HG03558 (cell line): ENCODE measurements around the gene CNNM1.

Source experiments
- ATAC-seq: cut with Tn5 transposase; IDR thresholded peaks from one replicate; pipeline ENCODE4 v1.9.1; 2021; ENCODE audit warnings: moderate number of reproducible peaks; ENCODE audit not compliant: unreplicated experiment; ENCODE audit errors: extremely low read depth

The CNNM1 gene

DNA sequence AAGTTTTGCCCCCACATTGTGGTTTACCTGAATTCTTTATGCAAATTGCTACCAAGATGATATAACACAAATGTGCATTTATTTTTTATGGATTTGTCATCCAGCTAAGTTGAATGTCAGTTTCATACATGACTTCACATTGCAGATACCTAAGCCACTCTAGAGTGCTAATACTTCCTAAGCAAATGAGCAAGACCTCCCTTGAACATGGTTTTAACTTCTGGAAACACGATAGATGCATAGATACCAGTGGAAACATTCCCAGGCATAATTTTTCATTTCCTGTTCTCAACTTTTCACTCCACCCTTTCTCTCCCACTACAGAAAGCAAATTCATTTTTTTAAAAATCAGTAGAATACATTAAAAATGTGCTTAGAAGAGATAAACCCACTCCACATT, 81.0 kb downstream of the CNNM1 start:
- ATAC-seq, result no peak

DNA sequence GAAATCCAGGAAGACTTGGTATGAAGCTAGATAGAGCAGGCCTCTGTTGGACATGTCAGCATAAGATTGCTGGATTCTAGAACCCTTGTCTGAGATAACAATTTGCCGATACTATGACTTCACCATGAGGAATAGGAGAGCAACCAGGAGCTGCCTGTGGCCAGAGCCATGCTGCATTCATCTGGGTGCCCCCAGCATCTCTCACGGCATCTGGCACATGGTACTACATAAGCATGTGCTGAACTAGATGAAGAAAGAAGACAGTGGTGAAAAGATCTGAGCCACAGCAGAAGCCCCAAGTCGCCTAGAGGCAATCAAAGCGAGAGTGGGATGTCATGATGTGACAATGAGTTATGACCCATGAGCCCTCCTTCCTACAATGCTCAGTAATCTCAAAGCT, 81.7 kb downstream of the CNNM1 start:
- ATAC-seq, result no peak

DNA sequence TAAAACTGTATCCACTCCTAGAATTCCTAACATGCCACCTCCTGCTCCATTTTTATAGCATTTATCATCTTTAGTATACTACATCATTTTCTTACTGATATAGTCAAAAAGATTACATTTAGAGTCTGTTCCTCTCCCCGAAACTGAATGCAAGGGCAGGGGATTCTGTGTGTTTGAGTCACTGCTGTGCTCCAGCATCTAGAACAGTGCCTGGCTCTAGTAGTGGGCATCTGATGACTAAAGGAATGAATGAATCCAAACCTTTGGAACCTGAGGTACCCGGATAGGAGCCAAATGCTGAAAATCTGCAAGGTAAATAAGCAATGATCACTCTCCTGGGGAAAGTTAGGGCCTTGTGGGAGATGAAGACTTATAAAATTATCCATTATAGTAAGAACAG, 82.4 kb downstream of the CNNM1 start:
- no peak for ATAC-seq

DNA sequence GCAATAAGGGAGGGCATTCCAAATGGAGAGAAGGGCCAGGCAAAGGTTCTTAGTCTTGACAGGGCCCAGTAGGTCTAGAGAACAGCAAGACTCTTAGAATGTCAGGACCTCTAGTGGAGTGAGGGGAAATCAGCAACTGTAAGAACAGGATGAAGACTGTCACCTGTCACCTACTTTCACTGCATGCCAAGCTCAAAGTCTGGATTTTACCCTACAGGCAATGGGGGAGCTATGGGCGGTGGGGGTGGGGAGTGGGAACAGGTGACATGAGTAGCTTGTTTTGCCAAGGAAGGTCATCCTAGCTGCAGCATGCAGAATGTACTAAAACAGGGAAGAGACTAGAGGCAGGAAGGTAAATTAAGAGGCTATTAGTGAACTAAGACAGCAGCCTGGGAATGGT, 82.9 kb downstream of the CNNM1 start:
- no peak for ATAC-seq

DNA sequence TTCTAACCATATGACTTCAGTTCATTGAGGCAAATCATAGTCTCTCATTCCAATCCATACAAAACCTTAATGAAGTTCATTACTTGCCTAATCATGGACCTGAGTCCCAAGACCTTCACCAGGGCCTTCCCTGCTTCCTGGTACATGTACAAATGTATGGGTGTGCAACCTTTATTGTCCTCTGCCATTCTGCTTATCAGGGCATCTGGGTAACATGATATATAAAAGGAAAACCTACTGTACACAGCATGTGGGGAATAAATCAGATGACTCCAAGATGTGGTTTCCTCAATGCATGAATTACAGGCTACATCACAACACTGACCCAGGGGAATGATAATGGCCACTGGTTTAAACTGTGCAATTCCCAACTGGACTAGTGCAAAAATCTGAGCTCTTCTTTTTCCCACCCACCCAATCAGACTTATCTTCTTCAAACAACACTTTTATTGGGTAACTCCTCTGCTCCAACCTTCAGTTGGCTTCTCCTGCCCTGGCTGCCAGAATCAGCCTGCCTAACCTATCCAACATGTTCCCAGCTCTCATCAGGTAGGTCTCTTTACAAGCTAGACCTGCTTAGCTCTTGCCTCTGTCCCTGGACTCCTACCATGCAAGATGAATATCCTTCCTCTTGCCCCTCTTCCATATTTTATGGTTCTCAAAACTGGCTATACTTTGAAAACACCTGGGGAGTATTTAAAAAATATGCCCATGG, 89.9 kb downstream of the CNNM1 start:
- no peak for ATAC-seq

DNA sequence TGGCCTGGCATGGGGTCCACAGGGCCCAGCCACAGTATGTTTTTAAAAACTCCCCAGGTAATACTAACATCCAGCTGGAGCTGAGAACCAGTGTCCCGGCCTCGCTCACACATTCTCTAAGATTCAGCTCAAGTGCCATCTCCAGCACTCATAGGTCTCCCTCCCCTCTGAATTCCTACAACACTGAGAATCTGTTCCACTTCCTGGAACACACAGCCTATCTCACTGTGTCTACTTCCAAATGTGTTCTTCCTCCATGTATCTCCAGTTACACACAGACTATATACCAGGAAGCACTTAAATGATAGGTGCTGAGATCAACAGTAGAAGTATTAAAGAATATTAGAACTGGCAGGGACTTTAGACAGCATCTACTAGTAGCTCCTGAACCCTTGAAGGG, 90.5 kb downstream of the CNNM1 start:
- no peak for ATAC-seq

DNA sequence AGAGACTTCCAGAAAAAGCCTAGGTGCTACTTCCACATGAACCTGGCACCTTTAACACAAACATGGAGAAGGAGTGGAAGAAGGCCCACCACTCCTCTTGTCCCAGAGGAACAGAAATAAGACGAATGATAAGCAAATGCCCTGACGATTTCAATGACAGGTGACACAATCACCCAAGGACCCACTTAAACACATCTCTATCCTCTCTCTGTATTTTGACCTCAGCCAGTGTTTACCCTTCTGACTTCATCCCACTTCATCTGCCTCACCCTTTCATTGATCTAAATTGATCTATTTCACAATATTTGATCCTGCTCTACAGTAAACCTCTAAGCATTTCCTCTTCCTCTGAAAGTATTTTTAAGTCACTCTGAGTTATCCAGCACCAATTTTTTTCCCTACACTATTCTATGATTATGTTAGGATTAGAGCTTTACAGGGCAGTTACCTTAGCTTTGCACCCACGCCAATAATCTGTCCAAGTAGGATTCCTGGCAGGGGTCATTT, 92.1 kb downstream of the CNNM1 start:
- no peak for ATAC-seq

DNA sequence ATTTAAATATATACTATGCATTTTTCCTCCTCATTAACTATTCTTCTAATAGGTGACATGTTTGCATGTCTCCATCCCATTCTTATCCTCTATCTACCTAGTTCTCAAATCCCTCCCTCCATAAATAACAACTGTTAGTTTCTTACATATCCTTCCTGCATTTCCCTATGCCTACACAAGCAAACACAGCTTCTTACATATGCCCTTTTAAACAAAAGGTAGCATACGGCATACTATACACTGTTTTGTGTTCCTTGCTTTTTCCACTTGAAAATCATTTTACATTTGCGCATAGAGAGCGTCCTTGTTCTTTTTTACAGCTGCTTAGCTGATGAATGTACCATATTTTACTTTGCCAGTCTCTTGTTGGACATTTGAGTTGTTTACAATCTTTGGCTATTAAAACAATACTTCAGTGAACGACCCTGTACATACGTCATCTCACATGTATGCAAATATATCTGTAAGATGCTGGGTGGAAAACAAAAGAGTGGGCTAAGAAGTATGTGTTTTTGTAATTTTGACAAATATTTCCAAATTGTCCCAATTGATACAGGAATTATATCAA, 93.5 kb downstream of the CNNM1 start:
- ATAC-seq, result no peak

DNA sequence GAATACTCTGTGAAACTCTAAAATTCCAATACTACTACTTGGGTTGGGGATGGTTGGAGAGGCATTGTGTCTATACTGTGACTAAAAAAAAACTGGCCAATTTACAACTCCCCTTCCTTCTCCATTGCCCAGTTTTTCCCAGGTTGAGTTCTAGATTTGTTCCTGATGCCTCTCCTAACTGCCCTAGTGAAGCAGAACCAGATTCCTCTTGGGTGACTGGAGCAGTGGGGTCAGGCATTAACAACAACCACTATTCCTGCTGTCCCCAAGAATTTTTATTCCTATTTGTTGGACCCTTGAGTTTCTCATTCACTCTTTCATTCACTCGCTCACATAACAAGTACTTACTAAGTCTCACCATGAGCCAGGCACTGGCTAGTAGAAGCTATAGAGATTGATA, 95.5 kb downstream of the CNNM1 start:
- ATAC-seq, result no peak

DNA sequence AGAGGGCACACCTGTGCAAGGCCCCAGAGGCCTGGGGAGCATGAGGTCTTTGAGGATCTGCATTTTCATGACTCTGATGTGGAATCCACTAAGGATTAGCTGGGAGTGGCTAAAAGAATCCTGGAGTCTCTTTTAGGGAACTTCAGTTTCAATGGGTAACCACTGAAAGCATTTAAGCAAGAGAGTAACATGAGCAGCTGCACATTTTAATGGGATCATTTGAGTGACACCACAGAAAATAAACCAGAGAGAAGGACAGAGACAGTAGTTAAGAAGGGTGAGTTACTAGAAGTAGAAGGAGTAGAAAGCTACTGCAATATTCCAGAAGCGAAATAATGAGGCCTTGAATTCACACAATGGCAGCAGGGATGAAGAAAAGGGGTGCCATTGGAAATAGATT, 96.0 kb downstream of the CNNM1 start:
- ATAC-seq, result no peak

DNA sequence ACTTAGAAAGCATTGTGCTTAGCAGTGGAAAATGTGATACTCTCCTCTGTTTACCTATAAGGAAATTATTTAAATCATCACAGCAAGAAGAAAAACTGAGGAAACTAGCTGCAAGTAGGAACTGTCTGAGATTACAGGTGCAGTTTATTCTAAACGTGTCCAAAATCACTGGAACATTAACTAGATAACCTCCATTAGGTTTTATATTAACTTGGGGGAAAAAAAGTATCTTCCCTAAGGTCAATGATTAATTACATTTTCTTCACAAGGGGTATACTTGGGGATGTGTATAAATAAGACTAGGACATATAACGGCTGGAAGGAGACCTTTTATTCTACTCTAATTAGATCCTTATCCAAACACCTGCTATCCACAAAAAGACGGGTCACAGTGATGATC, 97.5 kb downstream of the CNNM1 start:
- ATAC-seq, result no peak

DNA sequence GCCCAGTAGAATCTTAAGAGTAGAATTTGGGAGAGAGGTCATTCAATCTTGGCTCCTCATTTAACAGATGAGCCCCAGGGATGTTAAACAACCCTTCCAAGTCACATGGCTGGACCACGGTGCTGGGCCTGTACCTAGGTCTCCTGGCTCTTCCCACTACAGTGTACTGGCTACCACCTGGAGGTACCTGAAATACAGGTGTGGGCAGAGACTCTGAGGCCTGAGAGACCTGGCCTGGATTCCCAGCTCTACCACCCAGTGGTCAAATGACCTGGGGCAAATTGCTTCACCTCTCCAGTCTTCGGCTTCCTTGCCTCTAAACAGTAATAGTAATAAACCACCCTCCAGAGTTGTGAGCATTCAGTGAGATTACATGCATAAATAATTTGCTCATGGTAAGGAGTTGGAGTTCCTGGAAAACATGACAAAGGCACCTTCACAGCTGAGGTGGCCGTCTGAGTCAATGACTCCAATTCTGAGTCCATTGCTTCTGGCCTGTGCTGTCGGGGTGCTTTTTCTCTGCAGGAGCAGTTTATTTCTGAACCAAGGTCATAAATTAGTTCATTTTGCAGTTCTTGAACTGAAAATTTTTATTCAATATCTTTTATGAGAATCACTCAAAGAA, 98.5 kb downstream of the CNNM1 start:
- ATAC-seq, result no peak

DNA sequence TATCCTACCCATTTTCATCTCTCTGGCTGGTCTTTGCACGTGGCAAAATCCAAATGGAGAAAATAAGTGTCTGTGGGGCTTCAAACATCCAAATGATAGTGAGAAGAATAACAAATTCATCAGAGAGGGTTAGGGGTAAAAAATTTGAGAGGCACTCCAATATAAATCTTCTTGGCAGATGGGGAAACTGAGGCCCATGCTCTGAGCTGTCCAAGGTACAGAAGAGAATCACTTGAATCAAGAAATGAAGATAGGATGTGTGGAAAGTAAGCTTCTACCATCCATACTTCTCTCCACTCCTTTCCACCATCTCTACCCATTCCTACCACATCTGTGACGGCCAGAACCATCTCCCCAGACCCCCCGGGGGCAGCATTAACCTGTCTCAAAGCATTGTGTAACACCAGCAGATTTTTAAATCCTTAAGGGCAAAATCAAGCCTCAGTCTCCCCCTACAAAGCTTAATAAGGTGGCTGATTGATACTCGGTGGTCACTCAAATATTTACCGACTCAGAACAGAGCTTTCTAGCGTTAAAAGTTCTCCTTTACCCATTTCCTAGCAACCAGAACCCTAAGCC, 100.5 kb downstream of the CNNM1 start:
- ATAC-seq, result no peak

DNA sequence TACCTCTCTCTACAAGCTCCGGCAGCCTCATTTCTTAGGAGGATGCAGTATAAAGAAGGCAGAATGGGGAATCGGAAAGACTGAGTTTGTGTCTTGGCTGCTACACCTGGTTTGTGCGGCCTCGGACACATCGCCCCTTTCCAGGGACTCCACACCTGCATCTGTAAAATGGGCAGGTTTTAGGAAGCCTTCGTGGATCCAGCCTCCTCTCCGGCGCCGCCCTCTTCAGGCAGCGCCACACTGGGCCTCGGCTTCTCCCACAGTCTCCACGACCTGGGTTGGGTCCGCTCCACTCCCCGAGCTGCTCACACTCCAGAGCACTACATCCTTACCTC, 100.9 kb downstream of the CNNM1 start:
- peak; percentile 4 for ATAC-seq

DNA sequence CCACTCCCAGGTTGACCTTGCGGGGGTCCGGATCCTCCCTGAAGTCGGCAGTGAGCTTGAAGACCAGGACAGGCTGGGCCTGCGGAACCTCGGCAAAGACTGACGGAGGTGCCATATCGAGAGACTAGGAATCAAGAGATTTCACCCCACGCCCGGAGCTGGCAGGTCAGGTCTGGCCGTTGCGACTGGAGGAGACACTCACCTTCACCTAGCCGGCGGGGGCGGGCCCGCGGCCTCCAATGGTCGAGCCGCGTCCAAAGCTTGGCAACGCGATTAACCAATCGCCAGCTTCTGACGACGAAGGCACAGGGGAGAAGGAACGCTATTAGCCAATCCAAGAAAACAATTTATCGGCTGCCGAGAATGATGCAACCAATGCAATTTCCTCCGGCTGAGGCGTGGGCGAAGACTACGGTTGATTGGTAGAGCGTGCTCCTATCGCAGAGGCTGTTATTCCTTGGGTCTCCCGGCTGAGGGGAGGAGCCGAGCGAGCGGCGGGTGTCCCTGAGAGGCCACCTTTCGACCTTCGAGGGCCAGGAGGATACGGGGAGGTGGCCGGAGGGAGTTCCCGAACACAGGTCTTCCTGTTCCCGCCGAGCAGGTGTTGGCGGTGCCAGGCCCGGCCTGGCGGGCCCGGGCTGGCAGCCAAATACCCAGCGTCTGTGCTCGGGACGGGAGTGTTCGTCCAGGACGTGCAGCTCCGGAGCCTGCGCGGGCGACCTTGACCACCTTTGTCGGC, 101.5 kb downstream of the CNNM1 start, which contains the start of gene GOT1:
Gene GOT1 (minus strand): TSS at position 174 of the 739 bp plus-strand sequence. CDS start 59 bp downstream, at position 115.
- ATAC-seq, result peak; percentile 89

DNA sequence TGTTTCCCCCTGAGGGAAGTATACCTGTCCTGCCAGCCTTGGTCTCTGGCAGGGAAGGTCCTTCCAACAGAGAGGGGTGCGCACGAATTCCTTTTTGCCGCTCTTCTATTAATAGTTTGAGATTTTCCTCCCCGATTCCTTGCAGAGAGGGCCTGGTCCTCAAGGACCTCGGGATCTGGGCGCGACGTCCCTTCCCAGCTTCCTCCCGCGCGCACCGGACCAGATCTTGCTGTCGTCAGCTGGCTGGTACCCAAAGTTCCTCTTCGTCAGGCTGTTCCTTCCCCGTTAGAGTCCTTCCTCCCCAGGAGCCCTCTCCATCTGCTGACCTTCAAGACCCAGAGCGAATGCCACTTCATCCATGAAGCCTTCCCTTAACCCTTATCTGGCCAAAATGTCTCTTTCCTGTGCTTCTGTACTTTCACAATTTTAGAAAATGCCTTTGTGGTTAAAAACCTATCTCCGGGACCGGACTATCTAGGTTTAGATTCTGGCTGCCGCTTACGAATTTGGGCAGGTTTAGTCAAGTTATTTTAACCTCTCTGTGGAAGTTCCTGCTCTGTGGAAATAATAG, 102.1 kb downstream of the CNNM1 start:
- ATAC-seq, result no peak

DNA sequence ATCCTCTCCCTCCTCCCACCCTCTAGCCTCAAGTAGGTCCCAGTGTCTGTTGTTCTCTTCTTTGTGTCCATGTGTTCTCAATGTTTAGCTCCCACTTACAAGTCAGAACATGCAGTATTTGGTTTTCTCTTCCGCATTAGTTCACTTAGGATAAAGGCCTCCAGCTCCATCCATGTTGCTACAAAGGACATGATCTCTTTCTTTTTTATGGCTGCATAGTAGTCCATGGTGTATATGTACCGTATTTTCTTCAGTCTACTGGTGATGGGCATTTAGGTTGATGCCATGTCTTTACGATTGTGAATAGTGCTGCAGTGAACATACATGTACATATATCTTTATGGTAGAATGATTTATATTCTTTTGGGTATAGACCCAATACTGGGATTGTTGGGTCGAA, 102.9 kb downstream of the CNNM1 start:
- ATAC-seq, result no peak

DNA sequence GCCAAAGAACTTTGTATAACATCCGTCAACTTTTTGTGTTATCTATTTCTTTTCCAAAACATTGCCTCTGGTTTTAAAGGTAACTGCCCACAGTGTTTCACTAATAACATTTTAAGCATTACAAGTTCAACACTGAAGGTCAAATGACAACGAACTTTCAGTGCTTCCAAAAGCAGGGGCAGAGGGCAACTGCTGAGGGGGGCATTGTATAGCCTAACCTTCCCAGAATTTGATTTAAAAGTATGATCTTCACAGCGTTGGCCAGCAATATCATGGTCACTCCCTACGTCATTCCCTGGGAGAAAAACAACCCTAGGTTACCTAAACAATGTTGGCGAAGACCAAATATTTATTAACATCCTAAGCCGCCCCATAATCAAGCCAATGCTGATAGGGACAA, 103.7 kb downstream of the CNNM1 start:
- ATAC-seq, result no peak

DNA sequence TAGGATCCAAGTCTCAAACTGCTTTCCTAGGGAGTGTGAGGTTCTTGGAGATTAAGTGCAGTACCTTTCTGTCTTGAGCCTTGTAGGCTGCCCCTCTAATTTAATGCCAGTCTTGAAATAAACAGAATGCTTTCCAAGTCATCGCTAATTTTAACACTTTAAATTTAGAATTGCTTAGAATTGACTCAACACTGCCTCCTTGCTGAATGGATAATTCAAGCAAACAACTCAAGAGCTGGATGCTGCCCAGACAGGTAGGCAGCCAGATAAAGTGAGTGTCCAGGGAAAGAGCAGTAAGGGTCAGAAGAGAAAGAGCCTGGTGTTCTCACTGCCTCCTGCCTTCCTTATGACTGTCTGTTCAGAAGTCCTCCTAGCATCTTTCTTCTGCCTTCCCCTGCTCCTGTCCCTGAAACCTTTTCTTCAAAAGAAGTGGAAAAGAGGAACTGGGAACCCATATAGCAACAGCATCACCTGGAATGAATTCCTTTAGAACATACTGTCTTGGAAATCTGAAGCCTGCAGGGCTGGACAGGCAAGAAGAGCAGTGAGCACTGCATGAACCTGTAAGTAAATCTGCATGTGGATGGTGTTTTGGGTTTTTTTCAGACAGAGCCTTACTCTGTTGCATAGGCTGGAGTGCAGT, 104.3 kb downstream of the CNNM1 start:
- no peak for ATAC-seq
